GM12874 (cell line): ENCODE measurements around the gene MAGI1.

Experiments
- CTCF ChIP-seq: IDR thresholded peaks from 2 replicates; pipeline ENCODE4 v1.5.1; 2011; ENCODE audit warnings: low read depth, mild to moderate bottlenecking, control low read depth, low read length, moderate library complexity; ENCODE audit not compliant: insufficient read depth

MAGI1 gene

GRCh38 chr3:65716071-65716751 is 322.5 kb downstream of the MAGI1 start:
- no peak for TF ChIP-seq CTCF

- TF ChIP-seq CTCF = no peak
Observed at GRCh38 chr3:65714134-65714533, 324.6 kb downstream of the MAGI1 start.

GRCh38 chr3:65713016-65713415 is 325.7 kb downstream of the MAGI1 start:
- TF ChIP-seq CTCF = no peak

GRCh38 chr3:65712140-65712539 is 326.6 kb downstream of the MAGI1 start:
- TF ChIP-seq CTCF = no peak

- TF ChIP-seq CTCF = no peak
Observed at GRCh38 chr3:65706776-65707568, 331.7 kb downstream of the MAGI1 start.

GRCh38 chr3:65706301-65706700 is 332.4 kb downstream of the MAGI1 start:
- TF ChIP-seq CTCF = no peak

- TF ChIP-seq CTCF = no peak
Observed at GRCh38 chr3:65703820-65704219, 334.9 kb downstream of the MAGI1 start.
